ENCODE results near the gene TAL1.

GRCh38 chr1:47174656-47175020, 57.4 kb downstream of the TAL1 start:
- TF ChIP-seq POLR2A (IDR thresholded peaks at IDR 0.05; ENCODE audit: low read depth, low read length) (no peak), TAF1 (IDR thresholded peaks at IDR 0.05; ENCODE audit: borderline replicate concordance, low read depth, low read length) (no peak), ZNF384 (IDR thresholded peaks at IDR 0.05; ENCODE audit: borderline replicate concordance, low read depth, low read length) (no peak), EGR1 (IDR thresholded peaks at IDR 0.05; ENCODE audit: borderline replicate concordance in 1 of 2, low read depth in 2 of 2, low read length in 2 of 2) (no peak), NRF1 (conservative IDR thresholded peaks at IDR 0.05; ENCODE audit: low read depth, low read length) (no peak), SP1 (IDR thresholded peaks at IDR 0.05; ENCODE audit: low read depth, low read length) (no peak), CTCF (IDR thresholded peaks at IDR 0.05 in 2 of 3, conservative IDR thresholded peaks at IDR 0.05 in 1 of 3; ENCODE audit: control insufficient read depth in 2 of 3, extremely low read depth in 1 of 3, insufficient read depth in 1 of 3, low read depth in 3 of 3, low read length in 3 of 3) (no peak), SMC3 (IDR thresholded peaks at IDR 0.05; ENCODE audit: borderline replicate concordance, low read length) (no peak), RB1 (IDR thresholded peaks at IDR 0.05; ENCODE audit: borderline replicate concordance) (no peak), ZSCAN29 (IDR thresholded peaks at IDR 0.05) (no peak), CEBPZ (IDR thresholded peaks at IDR 0.05; ENCODE audit: low read depth, low read length) (no peak), PKNOX1 (IDR thresholded peaks at IDR 0.05) (no peak), JUNB (IDR thresholded peaks at IDR 0.05) (no peak)

Measured in GM12878 (cell line).